DND-41 (cell line): ENCODE measurements around the gene FGB.

ENCODE experiments used
- ATAC-seq: fragments of 200-7000 bp; cut with Tn5 transposase; 3 replicates; pipeline ENCODE4 v1.9.1; 2021; ENCODE audit warnings: low read depth; ENCODE audit not compliant: insufficient read depth
- DNase-seq: peaks from one replicate; pipeline ENCODE4 v3.0.0-alpha.2; 2020
- H2AFZ ChIP-seq: 2 replicates; pipeline ENCODE4 v1.6.0; 2012; ENCODE audit warnings: low read depth, low read length
- H3K27ac ChIP-seq: 2 replicates; pipeline ENCODE4 v1.5.1; 2012; ENCODE audit warnings: low read length, inconsistent platforms
- H3K27me3 ChIP-seq: fragments of 200-600 bp; sonication (generic); 2 replicates; pipeline ENCODE4 v1.6.0; 2012; ENCODE audit warnings: low read length, mild to moderate bottlenecking, inconsistent platforms; ENCODE audit not compliant: insufficient read depth, poor library complexity
- H3K36me3 ChIP-seq: 2 replicates; pipeline ENCODE4 v1.5.1; 2012; ENCODE audit warnings: low read length, inconsistent platforms; ENCODE audit not compliant: insufficient read depth
- H3K4me1 ChIP-seq: 2 replicates; pipeline ENCODE4 v1.5.1; 2012; ENCODE audit warnings: mild to moderate bottlenecking, low read length; ENCODE audit not compliant: insufficient read depth
- H3K4me2 ChIP-seq: 2 replicates; pipeline ENCODE4 v1.6.0; 2012; ENCODE audit warnings: mild to moderate bottlenecking, moderate library complexity, low read length, inconsistent platforms; ENCODE audit not compliant: insufficient read depth
- H3K4me3 ChIP-seq, 2 experiments: fragments of 200-600 bp in 1 of 2; shearing (Covaris generic) in 1 of 2; 2 replicates each; pipeline ENCODE4 v1.5.1; 2012 to 2016; ENCODE audit warnings: inconsistent platforms in 2 of 2, low read length in 2 of 2, mild to moderate bottlenecking in 2 of 2, low read depth in 1 of 2, moderate library complexity in 1 of 2
- H3K79me2 ChIP-seq: 2 replicates; pipeline ENCODE4 v1.6.0; 2012; ENCODE audit warnings: low read length, inconsistent platforms; ENCODE audit not compliant: insufficient read depth
- H3K9ac ChIP-seq: 2 replicates; pipeline ENCODE4 v1.6.0; 2012; ENCODE audit warnings: low read depth, mild to moderate bottlenecking, inconsistent platforms, low read length, moderate library complexity
- H3K9me3 ChIP-seq: 2 replicates; pipeline ENCODE4 v1.5.1; 2012; ENCODE audit warnings: low read length, moderate library complexity, mild to moderate bottlenecking, inconsistent platforms; ENCODE audit not compliant: insufficient read depth, severe bottlenecking
- H4K20me1 ChIP-seq: 2 replicates; pipeline ENCODE4 v1.6.0; 2012; ENCODE audit warnings: low read length; ENCODE audit not compliant: insufficient read depth
- EZH2 ChIP-seq: IDR thresholded peaks from 3 replicates; pipeline ENCODE4 v1.6.1; 2012; ENCODE audit warnings: borderline replicate concordance, low read depth, mild to moderate bottlenecking, moderate library complexity, low read length, inconsistent platforms; ENCODE audit not compliant: severe bottlenecking
- TF ChIP-seq, protein P1 (sequence below): IDR thresholded peaks from 2 replicates; pipeline ENCODE4 v1.5.1; 2012; ENCODE audit warnings: borderline replicate concordance, low read length, moderate library complexity, mild to moderate bottlenecking; ENCODE audit not compliant: poor library complexity, severe bottlenecking; ENCODE audit errors: extremely low read depth

FGB gene

DNA sequence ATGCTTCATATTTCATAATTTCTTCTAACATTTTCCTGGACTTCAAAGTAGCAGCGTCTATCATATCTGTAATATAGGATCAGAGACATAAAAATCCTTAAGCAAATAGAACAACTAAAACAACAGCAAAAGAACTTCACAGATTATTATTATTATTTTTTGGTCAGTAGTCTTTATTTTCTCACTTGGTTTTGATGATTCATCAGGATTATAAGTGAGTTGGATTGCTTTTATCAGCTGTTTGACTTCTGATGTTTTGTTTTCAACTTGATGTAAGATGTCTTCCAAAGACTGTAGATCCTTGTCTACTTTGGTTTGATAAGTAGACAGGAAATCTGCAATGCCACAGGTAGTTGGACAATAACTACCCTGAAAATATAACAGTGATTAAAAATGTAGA lies 49.0 kb downstream of the FGB start:
- no peak overlapping the region for H3K27ac ChIP-seq
- H4K20me1 ChIP-seq = no peaks in the 10 kb centered on the region
- no peaks in the 10 kb centered on the region for H3K36me3 ChIP-seq
- DNase-seq = no peak
- H3K79me2 ChIP-seq = no peaks in the 10 kb centered on the region
- H3K4me3 ChIP-seq = no peak overlapping the region
- no peak overlapping the region for H3K9ac ChIP-seq
- no peaks in the 10 kb centered on the region for H3K4me1 ChIP-seq
- H3K27me3 ChIP-seq = peaks cover 3% of the 10 kb centered on the region
- TF ChIP-seq EZH2 = no peak
- TF ChIP-seq, protein P1, sequence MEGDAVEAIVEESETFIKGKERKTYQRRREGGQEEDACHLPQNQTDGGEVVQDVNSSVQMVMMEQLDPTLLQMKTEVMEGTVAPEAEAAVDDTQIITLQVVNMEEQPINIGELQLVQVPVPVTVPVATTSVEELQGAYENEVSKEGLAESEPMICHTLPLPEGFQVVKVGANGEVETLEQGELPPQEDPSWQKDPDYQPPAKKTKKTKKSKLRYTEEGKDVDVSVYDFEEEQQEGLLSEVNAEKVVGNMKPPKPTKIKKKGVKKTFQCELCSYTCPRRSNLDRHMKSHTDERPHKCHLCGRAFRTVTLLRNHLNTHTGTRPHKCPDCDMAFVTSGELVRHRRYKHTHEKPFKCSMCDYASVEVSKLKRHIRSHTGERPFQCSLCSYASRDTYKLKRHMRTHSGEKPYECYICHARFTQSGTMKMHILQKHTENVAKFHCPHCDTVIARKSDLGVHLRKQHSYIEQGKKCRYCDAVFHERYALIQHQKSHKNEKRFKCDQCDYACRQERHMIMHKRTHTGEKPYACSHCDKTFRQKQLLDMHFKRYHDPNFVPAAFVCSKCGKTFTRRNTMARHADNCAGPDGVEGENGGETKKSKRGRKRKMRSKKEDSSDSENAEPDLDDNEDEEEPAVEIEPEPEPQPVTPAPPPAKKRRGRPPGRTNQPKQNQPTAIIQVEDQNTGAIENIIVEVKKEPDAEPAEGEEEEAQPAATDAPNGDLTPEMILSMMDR = no peak
- no peak overlapping the region for H2AFZ ChIP-seq
- H3K9me3 ChIP-seq = no peaks in the 10 kb centered on the region
- no peak overlapping the region for H3K4me2 ChIP-seq
- ATAC-seq = no peak

- no peak within 1 kb of the TSS for H3K9ac ChIP-seq
- no peaks in the 10 kb centered on the region for H4K20me1 ChIP-seq
- H3K4me2 ChIP-seq = no peak within 1 kb of the TSS
- no peaks in the 10 kb centered on the region for H3K36me3 ChIP-seq
- H3K4me1 ChIP-seq = no peaks in the 10 kb centered on the region
- no peak within 1 kb of the TSS for H3K4me3 ChIP-seq
- ATAC-seq (no peak), DNase-seq (no peak)
- no peaks in the 10 kb centered on the region for H3K9me3 ChIP-seq
- H3K27ac ChIP-seq = no peak within 1 kb of the TSS
- no peak within 1 kb of the TSS for H2AFZ ChIP-seq
- no peaks in the 10 kb centered on the region for H3K79me2 ChIP-seq
- peaks cover 6% of the 10 kb centered on the region for H3K27me3 ChIP-seq
- no peak for TF ChIP-seq EZH2
- TF ChIP-seq, protein P1 = no peak
Observed at GRCh38 chr4:154612472-154613414, 49.9 kb downstream of the FGB start, which contains the start of gene FGG. Gene FGG, minus strand, starts transcription at chr4:154612656. Its CDS starts 47 bp downstream, at chr4:154612609.

DNA sequence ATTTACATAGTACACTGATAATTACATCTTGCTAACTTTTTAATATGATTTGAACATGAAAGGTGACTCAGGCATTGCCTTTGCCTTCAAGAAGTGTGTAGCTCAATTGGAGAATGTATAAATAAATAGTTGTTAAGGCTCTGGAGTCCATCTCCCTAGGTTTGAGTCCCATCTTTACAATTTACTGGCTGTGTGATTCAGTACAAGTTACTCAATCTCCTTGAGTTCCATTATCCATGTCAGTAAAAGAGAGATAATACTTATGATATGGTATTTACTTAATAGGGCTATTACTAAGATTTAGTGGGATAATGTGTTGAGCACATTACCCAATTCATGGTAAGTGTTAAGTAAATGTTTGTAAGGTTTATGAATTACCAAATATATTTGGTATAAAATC lies 51.5 kb downstream of the FGB start:
- no peaks in the 10 kb centered on the region for H3K79me2 ChIP-seq
- no peak overlapping the region for H3K4me2 ChIP-seq
- no peak overlapping the region for H3K9ac ChIP-seq
- H3K27ac ChIP-seq = no peak overlapping the region
- no peaks in the 10 kb centered on the region for H3K36me3 ChIP-seq
- H2AFZ ChIP-seq = no peak overlapping the region
- no peaks in the 10 kb centered on the region for H3K9me3 ChIP-seq
- no peak overlapping the region for H3K4me3 ChIP-seq
- no peak for DNase-seq
- peaks cover 6% of the 10 kb centered on the region for H3K27me3 ChIP-seq
- TF ChIP-seq EZH2 = no peak
- TF ChIP-seq, protein P1 = no peak
- no peak for ATAC-seq
- no peaks in the 10 kb centered on the region for H4K20me1 ChIP-seq
- H3K4me1 ChIP-seq = no peaks in the 10 kb centered on the region
